Nephron (organoid): ENCODE data around the gene UROC1.

Experiments
- H3K27ac Mint-ChIP-seq, 3 experiments: 2 replicates each; pipeline ENCODE4 v1.8.0; 2020; ENCODE audit warnings: mixed read lengths in 3 of 3, mild to moderate bottlenecking in 2 of 3, moderate library complexity in 1 of 3
- H3K27me3 Mint-ChIP-seq: 2 replicates; pipeline ENCODE4 v1.8.0; 2021; ENCODE audit warnings: low read depth, mild to moderate bottlenecking, moderate library complexity, mixed read lengths
- H3K36me3 Mint-ChIP-seq: 2 replicates; pipeline ENCODE4 v1.8.0; 2020; ENCODE audit warnings: low read depth, mixed read lengths
- H3K4me1 Mint-ChIP-seq: 2 replicates; pipeline ENCODE4 v1.8.0; 2020; ENCODE audit warnings: mixed read lengths
- H3K4me3 Mint-ChIP-seq, 3 experiments: 2 replicates each; pipeline ENCODE4 v1.8.0; 2020; ENCODE audit warnings: mild to moderate bottlenecking in 3 of 3, mixed read lengths in 3 of 3, moderate library complexity in 2 of 3
- H3K9me3 Mint-ChIP-seq: 2 replicates; pipeline ENCODE4 v1.8.0; 2020; ENCODE audit warnings: mixed read lengths
- CTCF ChIP-seq, 3 experiments: fragments of 200-600 bp; sonication (generic); IDR thresholded peaks; one replicate each; pipeline ENCODE4 v1.5.0; 2021; ENCODE audit warnings: antibody characterized with exemption in 3 of 3; ENCODE audit not compliant: unreplicated experiment in 3 of 3

Gene UROC1

DNA sequence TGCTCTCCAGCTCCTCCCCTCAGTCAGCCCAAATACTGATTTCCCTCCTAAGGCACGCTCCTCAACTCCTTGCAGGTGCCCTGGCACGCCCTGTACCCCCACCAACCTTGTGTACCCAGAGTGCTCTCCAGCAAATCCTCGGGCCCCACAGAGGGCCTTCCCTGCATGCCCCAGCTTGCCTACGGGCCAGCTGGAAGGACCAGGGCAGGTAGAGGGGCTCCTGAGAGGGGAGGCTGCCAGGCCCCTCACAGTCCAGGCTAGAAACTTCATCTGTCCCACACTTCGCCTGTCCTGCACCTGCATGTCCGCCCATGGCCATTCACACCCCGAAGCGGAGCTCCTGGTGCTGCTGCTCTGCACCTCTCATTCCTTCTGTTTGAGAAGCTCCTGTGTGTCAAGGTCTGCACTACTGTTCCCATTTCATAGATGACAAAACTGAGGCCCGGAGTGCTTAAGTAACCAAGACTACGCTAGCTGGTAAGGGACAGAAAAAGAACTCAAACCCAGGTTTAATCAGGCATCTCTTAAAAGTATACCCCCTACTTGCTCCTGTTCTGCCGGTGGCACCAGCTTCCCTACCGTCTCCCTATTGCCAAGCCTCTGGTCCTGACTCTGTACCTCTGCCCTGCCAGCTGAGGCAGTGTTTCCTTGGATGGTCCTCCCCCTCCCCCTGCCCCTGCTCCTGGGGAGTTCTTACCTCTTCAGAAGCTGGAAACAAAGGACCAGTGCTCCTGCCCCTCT is 77.4 kb downstream of the UROC1 start:
- H3K27ac Mint-ChIP-seq = no peak overlapping the region
- peaks cover 11% of the 10 kb centered on the region for H3K4me1 Mint-ChIP-seq
- TF ChIP-seq CTCF (IDR thresholded peaks at IDR 0.05; ENCODE audit: unreplicated experiment in 3 of 3) = no peak
- H3K27me3 Mint-ChIP-seq = no peaks in the 10 kb centered on the region
- no peaks in the 10 kb centered on the region for H3K9me3 Mint-ChIP-seq
- peaks cover 21% of the 10 kb centered on the region for H3K36me3 Mint-ChIP-seq
- H3K4me3 Mint-ChIP-seq = no peak overlapping the region

DNA sequence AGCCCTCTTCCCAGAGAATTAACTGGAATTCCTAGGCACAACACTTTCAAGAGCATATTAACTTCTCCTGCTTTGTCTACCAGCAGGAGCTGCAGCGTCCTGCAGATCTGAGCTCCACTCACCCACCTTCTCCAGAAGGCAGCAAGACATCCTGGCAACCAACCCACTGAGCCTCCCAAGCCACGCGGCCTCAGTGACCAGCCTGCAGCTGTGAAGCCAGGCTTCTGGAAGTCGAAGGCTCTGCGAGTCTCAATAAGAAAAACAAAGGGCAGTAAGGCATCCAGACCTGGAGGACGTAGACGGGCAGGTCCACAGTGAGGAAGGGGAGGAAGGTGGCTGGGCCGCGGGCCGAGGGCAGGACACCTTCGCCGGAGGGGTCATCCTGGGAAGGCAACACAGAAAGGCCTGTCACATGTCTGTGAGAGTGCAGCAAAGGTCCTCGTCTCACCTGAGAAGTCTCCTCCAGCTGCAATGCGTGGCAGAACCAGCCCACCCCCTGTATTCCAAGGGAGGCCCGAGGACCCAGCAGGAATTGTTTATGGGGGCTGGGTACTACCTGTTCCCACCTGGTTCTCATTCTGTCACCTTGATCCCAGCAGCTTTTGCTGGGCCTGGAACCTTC is 78.1 kb downstream of the UROC1 start:
- Mint-ChIP-seq H3K9me3 (no peaks in the 10 kb centered on the region), H3K36me3 (peaks cover 23% of the 10 kb centered on the region), H3K27ac (no peak overlapping the region), H3K4me1 (peaks cover 11% of the 10 kb centered on the region), H3K4me3 (no peak overlapping the region), H3K27me3 (no peaks in the 10 kb centered on the region)
- TF ChIP-seq CTCF (IDR thresholded peaks at IDR 0.05; ENCODE audit: unreplicated experiment in 3 of 3) = no peak

DNA sequence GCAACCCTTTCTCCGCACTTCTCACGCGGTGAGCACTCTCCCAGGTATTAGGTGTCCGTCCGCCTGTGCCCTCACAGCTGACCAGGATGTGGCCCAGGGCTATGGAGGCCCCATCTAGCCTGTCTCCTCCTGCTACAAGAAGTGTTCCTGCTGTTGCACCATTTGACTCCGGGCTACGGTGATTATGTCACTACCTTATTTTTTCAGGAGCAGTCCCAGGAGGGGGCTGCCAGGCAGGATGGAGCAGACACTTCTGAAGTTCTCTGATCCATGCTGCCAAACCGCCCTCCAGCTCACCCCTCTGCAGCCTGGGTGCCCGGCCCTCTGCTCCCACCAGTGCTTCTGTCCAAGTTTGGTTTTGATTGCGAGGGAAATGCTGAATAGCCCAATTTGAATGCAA is 78.8 kb downstream of the UROC1 start:
- no peaks in the 10 kb centered on the region for H3K27me3 Mint-ChIP-seq
- H3K4me3 Mint-ChIP-seq = no peak overlapping the region
- peaks cover 11% of the 10 kb centered on the region for H3K4me1 Mint-ChIP-seq
- H3K9me3 Mint-ChIP-seq = no peaks in the 10 kb centered on the region
- no peak for TF ChIP-seq CTCF (IDR thresholded peaks at IDR 0.05; ENCODE audit: unreplicated experiment in 3 of 3)
- no peak overlapping the region for H3K27ac Mint-ChIP-seq
- peaks cover 25% of the 10 kb centered on the region for H3K36me3 Mint-ChIP-seq

- H3K9me3 Mint-ChIP-seq = no peaks in the 10 kb centered on the region
- peaks cover 9% of the 10 kb centered on the region for H3K4me1 Mint-ChIP-seq
- no peak overlapping the region for H3K27ac Mint-ChIP-seq
- H3K36me3 Mint-ChIP-seq = peaks cover 25% of the 10 kb centered on the region
- no peaks in the 10 kb centered on the region for H3K27me3 Mint-ChIP-seq
- no peak for TF ChIP-seq CTCF (IDR thresholded peaks at IDR 0.05; ENCODE audit: unreplicated experiment in 3 of 3)
- H3K4me3 Mint-ChIP-seq = no peak overlapping the region
Measured at GRCh38 chr3:126438186-126438585, 79.4 kb downstream of the UROC1 start.

DNA sequence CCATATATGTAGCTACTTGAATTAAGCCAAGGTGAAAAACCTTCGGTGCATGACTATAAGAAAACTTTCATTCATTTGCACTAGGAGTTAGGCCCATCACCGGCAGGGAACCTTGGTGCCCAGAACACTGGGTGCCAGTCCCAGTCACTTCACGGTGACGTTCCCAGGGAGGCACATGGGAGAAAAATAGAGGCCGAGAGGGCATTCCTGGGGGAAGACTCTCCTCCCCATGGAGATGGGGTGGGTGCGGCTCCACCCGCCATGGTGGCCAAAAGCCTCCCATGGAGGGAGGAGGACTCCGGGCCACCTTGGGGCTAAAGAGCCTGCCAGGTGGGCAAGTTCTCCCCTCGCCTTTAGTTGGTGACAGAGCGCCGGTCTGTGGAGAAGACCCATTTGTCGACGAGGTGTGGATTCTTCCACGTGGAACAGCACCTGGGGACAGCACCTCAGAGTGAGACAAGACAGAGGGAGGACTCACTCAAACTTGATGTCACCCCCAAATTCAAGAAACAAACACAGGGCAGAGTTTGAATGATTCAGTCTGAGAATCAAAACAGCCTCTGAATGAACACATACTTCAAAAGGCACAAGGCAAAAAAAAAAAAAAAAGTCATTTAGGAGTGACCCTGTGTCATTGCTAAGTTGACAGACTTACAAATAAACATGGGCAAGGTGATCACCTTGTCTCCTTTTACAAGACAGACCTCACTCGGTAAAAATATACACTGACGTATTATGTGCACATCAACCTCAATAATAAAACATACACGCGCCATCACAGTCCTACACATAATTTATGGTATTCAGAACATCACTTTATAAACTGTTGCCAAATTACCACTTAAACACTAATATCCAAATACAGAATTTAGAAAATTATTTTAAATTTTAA is 80.5 kb downstream of the UROC1 start:
- H3K4me1 Mint-ChIP-seq = peaks cover 4% of the 10 kb centered on the region
- peaks cover 29% of the 10 kb centered on the region for H3K36me3 Mint-ChIP-seq
- no peaks in the 10 kb centered on the region for H3K27me3 Mint-ChIP-seq
- no peak overlapping the region for H3K27ac Mint-ChIP-seq
- no peak overlapping the region for H3K4me3 Mint-ChIP-seq
- no peak for TF ChIP-seq CTCF (IDR thresholded peaks at IDR 0.05; ENCODE audit: unreplicated experiment in 3 of 3)
- H3K9me3 Mint-ChIP-seq = no peaks in the 10 kb centered on the region
